CD4-positive, alpha-beta T cell treated with Interleukin-2 at 100 ng/mL for 4 hours (primary cell): ENCODE data around the gene KIF4B.
"Not testable (repeated sequence)": the region's sequence is repeated elsewhere in the genome, so short reads cannot be mapped to it uniquely, and the experiment has no call there.

ENCODE experiments used
- DNase-seq: peaks from one replicate; pipeline ENCODE4 v3.0.0-alpha.2; 2020; ENCODE audit warnings: low spot score

The KIF4B gene

DNA sequence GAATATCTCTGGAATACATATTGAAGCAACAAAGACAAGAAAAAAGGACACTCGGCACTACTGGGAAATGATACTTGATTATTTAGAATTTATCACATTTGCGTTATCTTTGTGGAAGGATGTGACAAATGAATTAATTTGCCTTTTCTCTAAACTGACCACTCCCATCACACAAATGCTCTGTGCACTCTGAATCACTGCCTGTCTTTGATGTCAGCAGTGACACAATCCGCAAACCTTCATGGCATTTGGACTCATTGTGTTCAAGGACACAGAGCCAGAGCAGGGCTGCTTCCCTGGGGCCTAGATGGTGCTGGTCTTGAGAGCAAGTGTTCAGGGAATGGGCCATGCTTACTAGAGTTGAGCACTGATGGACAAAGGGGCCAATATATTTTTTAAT is 4.9 kb upstream of the KIF4B start:
- DNase-seq, result no peak

DNA sequence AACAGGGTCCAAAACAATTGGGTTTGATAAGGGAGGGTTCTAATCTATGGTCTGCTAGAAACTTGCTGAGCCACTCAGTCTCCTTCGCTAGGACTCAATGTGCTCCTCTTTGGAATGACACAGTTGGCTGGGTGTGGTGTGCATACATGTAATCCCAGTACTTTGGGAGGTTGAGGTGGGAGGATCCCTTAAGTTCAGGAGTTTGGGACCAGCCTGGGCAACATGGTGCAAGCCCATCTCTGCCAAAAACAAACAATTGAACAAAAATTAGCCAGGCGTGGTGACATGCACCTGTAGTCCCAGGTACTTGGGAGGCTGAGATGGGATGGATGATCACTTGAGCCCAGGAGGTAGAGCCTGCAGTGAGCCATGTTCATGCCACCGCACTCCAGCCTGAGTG is 2.7 kb upstream of the KIF4B start:
- no peak for DNase-seq

DNA sequence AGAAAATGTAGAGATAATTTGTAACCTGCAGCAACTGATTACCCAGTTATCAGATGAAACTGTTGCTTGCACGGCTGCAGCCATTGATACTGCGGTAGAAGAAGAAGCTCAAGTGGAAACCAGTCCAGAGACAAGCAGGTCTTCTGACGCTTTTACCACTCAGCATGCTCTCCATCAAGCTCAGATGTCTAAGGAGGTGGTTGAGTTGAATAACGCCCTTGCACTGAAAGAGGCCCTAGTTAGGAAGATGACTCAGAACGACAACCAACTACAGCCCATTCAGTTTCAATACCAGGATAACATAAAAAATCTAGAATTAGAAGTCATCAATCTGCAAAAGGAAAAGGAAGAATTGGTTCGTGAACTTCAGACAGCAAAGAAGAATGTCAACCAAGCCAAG is 1.7 kb downstream of the KIF4B start:
- no peak for DNase-seq

DNA sequence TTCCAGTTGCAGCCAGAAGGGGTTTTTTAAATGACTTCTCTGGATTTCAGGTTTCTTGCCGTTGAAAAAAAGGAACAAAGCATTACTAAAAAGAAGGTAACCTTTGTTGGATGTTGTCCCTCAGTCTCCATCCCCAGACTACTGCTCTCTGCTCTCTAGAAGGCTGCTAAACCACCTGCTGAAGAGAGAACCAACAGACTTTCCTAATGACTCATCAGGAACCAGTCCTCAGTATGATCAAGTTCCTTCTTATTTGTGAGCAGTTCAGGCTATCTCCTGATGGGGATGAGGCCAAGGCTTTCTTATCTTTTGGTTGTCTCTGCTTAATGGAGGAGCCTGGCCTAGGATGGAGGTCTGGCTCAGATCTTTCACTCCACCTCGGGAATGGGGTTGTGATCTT is 4.1 kb downstream of the KIF4B start:
- no peak for DNase-seq

DNA sequence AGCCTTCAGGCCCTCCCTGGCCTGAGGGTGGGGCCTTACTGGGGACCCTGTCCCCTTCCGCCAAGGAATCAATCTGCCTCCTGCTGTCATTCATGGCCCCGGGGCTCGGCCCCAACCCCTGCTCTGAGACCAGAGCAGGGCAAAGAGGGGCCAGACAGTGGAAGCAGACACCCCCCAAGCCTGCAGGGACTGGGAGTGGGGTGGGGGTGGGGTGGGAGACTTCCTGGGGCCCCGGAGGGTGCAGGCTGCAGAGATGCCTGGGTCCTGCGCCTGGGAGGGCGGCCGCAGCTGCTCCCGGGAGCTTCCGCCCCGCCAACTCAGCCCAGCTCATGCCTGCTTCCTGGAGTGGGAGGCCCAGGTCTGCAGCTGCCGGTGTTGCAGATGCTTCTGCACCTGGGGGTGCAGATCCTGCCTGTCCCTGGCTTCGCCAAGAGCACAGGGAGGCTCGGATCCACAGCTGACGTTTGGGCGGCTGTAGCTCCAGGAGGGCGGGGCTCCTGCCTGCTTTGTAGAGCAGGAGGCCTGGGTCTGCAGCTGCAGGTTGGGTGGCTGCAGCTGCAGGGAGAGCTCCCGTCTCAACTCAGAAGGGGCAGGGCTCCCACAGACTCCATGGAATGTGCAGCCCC is 6.2 kb downstream of the KIF4B start:
- DNase-seq, result no peak

DNA sequence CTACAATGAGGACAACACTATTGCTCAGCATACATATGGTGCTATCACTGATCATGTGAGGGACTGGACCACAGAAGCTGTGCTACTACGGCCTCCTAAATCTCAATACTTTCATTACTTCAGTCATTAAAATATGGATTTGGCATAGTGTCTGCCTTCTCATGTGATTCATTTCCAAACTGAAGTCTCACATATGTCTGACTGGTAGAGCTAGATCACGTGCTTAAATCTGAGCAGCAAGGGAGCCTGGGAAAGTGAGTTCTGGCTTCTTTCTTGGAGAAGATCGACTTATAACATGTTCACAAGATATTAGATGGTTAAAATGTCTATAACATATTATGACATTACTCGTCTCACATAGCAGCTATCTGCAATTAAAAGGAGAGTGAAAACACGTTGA is 8.3 kb downstream of the KIF4B start:
- DNase-seq, result no peak

DNA sequence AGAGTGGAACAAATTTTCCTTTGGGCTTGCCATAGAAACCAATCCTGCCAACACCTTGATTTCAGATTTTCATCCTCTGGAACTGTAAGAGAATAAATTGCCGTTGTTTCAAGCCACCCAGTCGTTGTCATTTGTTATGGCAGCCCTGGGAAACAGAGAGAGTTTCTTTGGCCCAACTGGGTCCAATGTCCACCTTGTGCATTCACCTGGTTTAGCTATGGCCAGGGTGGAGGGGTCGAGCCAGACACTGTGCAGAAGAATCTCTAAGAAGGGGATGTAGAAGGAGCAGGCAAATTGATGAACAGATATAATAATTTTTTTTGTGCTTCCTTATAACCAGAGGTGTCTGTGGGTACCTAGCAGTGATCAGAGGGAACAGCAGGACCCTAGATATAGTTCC is 9.8 kb downstream of the KIF4B start:
- DNase-seq, result no peak

DNA sequence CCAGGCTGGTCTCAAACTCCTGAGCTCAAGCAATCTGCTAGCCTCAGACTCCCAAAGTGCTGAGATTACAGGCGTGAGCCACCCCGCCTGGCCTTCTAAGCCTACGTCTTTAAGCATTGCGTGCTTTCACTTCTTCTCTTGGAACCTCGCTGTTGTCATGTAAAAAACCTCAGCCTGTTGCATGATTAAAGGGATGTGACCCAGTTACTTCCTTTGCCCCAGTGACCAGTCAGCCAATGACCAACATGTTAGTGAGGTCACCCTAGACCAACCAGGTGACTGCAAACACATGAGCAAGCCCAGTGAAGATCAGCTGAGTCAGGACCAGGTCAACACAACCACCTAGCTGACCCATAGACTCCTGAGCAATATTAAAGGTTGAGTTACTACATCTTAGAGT is 10.5 kb downstream of the KIF4B start:
- DNase-seq, result no peak

DNA sequence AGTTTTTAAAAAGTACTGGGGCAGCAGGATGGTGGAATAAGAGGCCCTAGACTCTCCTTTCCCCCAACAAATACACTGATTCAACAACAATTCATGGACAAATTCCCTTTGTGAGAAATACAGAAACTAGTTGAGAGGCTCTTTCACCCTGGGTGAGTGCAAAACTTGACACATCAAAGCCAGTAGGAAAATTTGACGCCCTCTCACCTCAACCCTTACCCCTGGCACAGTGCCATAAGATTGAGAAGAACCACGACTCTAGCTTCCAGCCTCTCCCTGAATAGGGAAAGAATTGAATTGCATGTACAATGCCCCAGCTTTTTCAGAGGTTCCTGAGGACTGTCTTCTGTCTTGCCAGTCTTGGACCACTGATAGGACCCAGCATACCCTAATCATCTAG is 12.3 kb downstream of the KIF4B start:
- no peak for DNase-seq

DNA sequence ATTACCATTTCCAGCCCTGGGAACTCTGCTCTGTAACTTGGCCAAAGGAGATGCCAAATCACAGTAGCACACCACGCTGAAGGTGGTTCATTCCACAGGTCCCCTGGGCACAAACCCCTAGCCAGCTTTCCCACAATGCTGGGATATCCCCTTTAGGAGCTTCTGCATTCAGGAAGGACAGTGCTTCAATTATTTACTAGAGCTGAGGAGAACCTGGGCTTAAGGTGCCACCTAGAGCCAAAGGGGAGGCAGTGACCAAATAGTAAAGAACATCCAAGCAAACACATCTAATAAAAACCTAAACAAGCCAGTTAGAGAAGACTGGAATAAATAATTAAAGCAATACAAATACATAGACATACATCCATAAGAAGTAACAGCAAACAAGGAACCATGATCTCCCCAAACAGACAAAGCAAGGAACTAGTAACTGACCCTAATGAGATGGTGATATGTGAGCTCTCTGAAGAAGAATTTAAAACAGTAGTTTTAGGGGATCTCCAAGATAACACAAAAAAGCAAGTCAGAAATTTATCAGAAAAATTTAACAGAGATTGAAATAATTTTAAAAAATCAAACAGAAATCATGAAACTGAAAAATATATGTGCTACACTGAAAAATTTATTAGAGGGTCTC is 14.6 kb downstream of the KIF4B start:
- DNase-seq, result no peak

DNA sequence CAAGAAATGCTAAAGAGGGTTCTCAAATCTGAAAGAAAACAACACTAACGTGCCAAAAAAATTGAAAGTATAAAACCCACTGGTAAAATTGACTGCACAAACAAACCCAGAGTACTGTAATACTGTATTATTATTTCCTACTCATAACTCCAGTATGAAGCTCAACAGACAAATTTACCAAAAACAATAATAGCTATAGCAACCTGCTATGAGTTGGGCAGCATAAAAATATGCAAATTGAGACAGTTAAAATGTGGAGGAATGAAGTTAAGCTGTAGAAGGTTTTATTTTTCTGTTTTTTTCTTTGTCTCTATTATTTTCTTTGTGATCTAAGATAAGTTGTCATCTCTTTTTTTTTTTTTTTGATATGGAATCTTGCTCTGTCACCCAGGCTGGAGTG is 15.7 kb downstream of the KIF4B start:
- DNase-seq, result no peak

DNA sequence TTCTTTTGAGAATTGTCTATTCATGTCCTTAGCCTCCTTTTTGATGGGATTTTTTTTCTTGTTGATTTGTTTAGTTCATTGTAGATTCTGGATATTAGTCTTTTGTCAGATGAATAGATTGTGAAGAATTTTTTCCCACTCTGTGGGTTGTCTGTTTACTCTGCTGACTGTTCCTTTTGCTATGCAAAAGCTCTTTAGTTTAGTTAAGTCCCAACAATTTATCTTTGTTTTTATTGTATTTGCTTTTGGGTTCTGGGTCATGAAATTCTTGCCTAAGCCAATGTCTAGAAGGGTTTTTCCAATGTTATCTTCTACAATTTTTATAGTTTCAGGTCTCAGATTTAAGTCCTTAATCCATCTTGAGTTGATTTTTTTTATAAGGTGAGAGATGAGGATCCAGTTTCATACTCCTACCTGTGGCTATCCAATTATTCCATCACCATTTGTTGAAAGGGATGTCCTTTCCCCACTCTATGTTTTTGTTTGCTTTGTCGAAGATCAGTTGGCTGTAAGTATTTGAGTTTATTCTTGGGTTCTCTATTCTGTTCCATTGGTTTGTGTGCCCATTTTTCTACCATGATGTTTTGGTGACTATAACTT is 20.7 kb downstream of the KIF4B start:
- DNase-seq, result not testable (repeated sequence)

DNA sequence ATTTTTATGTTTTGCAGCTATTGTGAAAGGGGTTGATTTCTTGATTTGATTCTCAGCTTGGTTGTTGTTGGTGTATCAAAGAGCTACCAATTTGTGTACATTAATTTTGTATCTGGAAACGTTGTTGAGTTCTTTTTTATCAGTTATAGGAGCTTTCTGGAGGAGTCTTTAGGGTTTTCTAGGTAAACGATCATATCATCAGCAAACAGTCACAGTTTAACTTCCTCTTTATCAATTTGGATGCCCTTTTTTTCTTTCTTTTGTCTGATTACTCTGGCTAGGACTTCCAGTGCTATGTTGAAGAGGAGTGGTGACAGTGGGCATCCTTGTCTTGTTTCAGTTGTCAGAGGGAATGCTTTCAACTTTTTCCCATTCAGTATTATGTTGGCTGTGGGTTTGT is 21.5 kb downstream of the KIF4B start:
- not testable (repeated sequence) for DNase-seq

DNA sequence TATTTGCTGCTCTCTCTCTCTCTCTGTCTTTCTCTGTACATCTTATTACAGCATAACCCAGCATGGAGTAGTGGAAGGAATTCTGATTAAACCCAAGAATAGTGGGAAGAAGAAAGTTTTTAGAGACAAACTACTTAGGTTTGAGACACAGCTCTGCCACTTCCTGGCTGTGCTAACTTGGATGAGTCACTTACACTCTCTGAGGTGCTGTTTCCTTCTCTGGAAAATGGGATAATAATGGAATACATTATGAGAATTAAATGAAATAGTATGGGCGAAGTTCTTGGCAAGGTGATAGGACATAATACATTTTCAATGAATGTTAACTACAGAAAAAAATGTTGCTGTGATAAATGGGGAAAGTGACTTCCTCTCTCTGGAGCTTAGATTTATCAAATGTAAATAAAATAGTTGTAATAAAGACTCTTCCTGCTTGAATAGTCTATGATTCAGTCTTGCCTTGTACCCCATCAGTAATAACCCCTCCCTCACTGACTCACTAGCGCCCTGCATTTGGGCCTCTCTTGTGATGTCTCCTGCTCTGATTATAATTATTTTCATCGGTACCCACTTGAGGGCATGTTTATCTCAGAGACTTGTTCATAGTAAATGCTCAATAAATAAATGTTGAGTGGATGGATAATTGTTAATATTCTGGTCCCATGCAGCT is 27.6 kb downstream of the KIF4B start:
- DNase-seq, result no peak

DNA sequence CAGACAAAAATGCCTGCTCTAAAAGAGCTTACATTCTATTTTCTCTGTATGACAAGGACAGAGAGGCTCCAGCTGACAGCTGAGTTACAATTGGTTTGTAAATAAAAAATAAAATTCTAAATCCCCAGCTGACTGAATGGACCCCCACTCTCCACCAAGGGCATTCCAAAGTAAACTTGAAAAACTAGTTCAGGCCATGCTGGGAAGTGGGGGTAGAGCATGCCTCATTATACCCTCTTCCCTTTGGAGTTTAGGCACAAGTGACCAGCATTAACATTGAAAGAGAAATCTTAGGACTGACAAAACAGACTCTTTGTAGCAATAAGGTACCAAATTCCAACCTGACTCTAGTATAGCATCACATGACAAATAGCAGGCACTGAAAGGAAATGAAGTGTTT is 31.0 kb downstream of the KIF4B start:
- DNase-seq, result no peak

DNA sequence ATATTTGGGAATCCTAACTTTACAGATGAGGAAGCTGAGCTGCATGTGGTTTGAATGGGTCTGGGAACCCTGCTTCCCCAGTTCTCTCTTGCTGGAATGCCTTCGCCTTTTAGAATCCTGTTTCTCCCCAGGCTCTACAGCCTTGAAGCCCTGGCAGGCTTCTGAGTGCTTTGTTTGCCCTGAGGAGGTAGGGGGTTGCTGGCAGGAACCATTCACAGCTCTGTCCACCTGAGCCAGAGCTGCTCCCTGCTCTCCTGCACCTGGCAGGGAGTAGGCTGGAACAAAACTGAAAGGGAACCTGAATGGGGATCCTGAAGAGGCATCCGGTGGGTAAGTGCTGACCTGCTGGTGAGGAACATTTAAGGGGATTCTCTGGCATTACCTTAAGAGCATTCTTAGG is 33.0 kb downstream of the KIF4B start:
- no peak for DNase-seq

DNA sequence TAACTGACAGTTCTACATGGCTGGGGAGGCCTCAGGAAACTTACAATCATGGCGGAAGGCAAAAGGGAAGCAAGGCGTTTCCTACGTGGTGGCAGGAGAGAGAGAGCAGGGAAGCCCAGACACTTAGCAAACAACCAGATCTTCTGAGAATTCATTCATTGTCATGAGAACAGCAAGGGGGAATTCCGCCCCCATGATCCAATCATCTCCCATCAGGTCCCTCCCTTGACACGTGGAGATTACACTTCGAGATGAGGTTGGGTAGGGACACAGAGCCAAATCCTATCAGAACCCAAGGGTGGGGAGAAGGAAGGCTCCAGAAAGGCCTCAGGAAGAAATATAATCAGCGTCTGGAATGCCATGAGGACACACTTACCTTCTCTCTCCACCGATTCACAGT is 34.3 kb downstream of the KIF4B start:
- DNase-seq, result no peak

DNA sequence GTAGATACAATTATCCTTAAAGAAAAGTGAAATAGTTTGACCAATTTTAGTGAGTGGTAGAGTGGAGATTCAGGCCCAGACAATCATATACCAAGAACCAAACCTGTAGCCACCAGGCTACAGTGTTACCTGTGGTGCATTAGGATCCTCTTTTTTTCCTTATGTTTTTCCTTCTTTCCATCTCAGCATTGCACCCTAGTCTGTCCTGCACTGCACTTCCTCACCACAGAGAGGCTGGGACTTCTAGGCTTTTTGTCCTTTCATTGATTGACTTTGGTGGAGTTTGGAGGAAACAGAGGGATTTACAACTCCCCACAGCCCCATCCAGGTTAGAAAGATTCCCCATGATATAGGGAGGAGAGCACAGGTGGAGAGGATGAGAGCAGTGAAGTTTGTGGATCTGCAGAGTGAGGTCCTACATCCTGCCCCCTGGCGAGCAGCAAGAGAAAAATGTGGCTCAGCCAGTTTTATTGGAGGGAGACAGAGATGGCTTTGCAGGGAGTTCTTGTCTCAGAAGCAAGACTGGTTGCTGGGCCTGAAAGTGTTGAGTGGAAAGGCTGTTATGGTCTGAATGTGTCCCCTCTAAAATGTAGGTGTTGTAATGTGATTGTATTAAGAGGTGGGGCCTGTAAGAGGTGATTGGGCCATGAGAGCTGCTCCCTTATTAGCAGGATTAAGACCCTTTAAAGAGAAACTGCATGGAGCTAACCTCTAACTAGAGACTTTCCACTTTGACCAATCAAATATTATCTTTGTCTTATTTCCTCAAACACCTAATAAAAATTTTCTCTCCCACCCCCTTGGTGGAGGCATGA is 36.2 kb downstream of the KIF4B start:
- no peak for DNase-seq

DNA sequence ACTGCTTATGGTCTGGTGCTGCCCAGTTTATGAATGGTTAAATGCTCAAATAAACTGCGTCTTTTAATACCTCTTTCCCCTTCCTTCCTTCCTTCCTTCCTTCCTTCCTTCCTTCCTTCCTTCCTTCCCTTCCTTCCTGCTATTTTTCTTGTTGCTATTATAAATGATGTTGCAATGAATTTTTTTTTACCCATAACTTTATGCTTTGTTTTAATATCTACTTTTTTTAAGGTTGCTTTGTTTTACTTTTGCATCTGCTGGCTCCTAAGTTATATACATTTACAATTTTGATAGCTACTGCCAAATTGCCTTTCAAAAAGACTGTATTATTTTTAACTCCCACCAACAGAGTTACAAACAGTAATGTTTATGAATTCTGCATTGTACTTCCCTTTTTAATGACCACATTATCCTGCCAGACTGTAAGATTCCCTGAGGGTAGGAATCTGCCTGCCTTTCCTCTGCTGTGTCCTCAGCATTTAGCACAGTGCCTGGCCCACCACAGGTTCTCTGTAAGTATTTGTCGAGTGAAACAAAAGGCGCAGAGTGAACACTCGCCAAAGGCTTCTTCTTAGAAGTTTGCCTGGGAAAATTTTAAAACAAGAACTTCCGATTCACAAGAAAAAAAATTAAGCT is 36.9 kb downstream of the KIF4B start:
- DNase-seq, result no peak

DNA sequence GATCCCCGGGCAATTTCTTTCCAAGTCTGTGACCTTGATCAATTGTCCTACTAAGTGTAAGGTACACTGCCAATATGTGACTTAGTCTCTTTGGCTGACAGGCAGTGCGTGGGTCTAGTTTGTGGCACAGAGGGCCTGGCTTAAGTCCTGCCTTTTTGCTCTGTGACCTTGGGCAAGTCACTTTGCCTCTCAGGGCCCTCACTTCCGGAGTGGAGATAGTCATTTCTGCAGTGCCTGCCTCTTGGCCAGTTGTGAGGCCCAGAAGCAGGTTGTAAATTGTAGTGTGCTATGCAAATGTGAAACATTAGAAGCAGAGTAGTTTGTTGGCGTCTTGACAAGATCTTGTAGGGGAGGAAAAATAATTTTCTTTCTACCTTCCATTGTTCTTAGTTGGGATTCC is 39.0 kb downstream of the KIF4B start:
- DNase-seq, result no peak

DNA sequence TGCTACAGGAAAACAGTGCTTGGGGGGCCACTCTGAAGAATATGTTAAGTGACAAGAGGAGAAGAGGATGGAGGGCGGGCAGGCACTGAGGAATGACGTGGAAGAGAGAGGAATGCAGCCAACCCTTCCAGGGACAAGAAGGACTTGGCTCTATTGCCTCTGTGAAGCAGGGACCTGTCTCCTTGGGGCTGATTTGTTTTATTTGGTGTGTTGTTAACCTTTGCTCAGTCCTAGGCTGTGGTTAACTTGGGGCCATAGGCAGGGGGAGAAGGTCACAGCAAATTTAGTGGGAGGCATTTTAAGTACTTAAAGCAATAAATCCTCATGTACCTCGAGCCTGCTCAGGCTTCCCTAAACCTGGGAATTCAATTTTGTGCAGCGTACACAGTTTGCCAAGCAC is 39.9 kb downstream of the KIF4B start:
- DNase-seq, result no peak

DNA sequence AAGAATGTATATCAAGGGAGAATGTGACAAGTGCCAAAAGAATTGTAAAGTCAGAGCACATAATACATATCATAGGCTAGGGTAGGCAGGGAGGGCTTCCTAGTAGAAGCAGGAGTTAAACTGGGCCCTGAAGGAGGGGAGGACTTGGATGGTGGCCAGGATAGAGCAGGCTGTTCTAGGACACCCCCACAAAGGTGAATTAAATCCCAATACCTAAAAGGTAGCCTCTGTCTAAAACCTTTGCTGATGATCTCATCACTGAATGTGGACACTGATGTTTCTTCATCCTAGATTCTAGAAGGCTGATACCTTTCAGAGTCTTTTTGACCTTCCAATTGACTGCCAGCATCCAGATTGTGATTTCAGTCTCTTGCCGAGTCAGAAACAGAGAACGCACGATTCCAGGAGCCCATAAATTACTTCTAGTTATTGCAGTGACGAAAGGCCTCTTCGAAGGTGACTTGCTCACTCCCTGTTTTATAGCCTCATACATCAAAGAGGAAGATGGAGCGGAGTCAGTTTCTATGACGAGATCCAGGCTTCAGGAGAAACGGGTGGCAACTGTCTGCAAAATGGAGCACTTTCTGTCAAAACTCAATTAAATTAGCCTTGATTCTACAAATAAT is 43.2 kb downstream of the KIF4B start:
- DNase-seq, result no peak
